ENCODE data around the gene CNIH3. TPM values are rescaled to one million over a fixed set of nuclear protein-coding genes. Genes with fewer than 3 reads are reported as not detected.
"Not testable (repeated sequence)": the region's sequence is repeated elsewhere in the genome, so short reads cannot be mapped to it uniquely, and the experiment has no call there.

The CNIH3 gene
- total RNA-seq, 1 donor: 3.6 TPM

DNA sequence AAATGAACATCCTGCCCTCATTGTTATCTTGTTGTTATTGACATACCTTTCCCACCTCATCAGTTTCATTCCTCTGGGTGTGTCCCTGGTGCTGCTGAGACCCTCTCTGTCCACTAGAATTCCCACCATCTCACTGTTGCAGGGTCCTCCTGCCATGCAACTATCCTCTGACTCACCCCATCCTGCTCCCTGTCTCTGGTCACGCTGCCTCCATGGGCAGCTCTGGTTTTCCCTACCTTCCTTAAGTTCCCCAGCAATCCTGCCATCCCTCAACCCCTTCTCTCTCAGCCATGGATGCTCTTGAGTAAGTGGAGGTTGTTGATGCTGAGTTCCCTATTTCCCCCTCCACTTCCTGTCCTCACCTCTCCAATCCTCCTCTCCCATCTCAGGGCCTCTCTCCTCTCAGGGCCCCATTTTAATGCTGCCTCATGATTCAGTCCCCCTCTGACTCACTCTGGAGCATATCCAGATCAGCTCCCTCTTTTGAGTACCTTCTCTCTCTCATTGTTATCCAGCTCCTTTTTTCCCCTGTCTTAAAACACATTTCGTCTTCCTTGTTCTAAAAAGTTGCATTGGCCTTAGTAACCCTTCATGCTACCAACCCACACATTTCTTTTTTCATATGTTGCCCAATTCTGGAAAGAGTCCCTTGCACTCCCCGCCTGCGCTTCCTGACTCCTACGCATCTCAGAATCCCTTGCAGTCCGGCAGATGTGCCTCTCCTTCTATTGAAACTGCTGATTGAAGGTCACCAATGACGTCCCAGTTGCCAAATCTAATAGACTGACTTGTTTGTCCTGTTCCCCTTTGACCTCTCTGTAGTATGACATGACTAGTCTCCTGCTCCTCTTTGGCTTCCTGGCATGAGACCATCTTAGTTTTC is 92.0 kb downstream of the CNIH3 start:
- peak; percentile 80 for DNase-seq (ENCODE audit: insufficient read length, low spot score, missing footprints)
- TF ChIP-seq, protein P1, sequence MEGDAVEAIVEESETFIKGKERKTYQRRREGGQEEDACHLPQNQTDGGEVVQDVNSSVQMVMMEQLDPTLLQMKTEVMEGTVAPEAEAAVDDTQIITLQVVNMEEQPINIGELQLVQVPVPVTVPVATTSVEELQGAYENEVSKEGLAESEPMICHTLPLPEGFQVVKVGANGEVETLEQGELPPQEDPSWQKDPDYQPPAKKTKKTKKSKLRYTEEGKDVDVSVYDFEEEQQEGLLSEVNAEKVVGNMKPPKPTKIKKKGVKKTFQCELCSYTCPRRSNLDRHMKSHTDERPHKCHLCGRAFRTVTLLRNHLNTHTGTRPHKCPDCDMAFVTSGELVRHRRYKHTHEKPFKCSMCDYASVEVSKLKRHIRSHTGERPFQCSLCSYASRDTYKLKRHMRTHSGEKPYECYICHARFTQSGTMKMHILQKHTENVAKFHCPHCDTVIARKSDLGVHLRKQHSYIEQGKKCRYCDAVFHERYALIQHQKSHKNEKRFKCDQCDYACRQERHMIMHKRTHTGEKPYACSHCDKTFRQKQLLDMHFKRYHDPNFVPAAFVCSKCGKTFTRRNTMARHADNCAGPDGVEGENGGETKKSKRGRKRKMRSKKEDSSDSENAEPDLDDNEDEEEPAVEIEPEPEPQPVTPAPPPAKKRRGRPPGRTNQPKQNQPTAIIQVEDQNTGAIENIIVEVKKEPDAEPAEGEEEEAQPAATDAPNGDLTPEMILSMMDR (IDR thresholded peaks at IDR 0.05; ENCODE audit: extremely low read depth, low read depth, low read length): no peak
- H3K4me1 ChIP-seq (ENCODE audit: insufficient read depth, low read length): peaks cover 15% of the 10 kb centered on the region
- peak overlapping the region; percentile 34 for H3K4me2 ChIP-seq (ENCODE audit: insufficient read depth, low read length)
- no peaks in the 10 kb centered on the region for H3K9me3 ChIP-seq (ENCODE audit: low read depth, low read length)
- no peaks in the 10 kb centered on the region for H4K20me1 ChIP-seq (ENCODE audit: insufficient read depth, low read length)
- no peaks in the 10 kb centered on the region for H3K36me3 ChIP-seq (ENCODE audit: insufficient read depth, low read length)
- H3K79me2 ChIP-seq (ENCODE audit: insufficient read depth, low read length): no peaks in the 10 kb centered on the region
- peak overlapping the region; percentile 83 for H2AFZ ChIP-seq (ENCODE audit: low read length)
- H3K27me3 ChIP-seq (ENCODE audit: insufficient read depth, low read length): no peaks in the 10 kb centered on the region
- no peak overlapping the region for H3K4me3 ChIP-seq (ENCODE audit: insufficient read depth, low read length)
- H3K27ac ChIP-seq (ENCODE audit: low read depth, low read length): peak overlapping the region; percentile 56

DNA sequence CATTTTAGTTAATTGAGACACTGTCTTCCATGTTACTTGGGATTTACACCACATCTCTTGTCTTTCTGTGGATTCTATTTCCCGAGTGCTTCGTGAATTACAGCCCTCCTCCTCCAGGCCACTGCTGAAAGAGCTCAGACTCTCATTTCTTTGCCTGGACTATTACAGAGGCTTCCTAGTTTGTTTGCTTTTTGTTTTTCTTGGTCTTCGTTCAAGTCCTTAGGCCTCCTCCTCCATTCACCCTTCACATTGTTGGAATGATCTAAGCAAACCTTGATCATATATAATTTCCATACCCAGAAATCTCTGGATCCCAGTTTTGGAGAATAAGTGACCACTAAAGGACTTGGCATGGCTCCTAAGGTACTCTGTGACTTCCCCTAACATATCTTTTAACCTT is 94.1 kb downstream of the CNIH3 start:
- DNase-seq (ENCODE audit: insufficient read length, low spot score, missing footprints): no peak
- TF ChIP-seq, protein P1 (IDR thresholded peaks at IDR 0.05; ENCODE audit: extremely low read depth, low read depth, low read length): no peak

DNA sequence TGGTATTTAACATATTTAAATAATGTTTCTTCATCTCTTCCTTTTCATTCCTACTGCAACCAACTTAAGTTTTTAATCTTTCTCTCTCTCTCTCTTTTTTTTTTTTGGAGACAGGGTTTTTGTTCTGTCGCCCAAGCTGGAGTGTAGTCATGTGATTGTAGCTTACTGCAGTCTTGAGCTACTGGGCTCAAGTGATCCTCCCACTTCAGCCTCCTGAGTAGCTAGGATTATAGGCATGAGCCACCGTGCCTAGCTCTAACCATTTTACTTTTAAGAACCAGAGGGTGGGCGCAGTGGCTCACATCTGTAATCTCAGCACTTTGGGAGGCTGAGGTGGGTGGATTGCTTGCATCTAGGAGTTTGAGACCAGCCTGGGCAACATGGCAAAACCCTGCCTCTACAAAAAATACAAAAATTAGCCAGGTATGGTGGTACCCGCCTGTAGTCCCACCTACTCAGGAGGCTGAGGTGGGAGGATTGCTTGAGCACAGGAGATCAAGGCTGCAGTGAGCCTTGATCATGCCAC is 95.2 kb downstream of the CNIH3 start:
- H3K79me2 ChIP-seq (ENCODE audit: insufficient read depth, low read length): not testable (repeated sequence)

More for the DNA sequence above, 94.1 kb downstream of the CNIH3 start:
- H3K27me3 ChIP-seq (ENCODE audit: insufficient read depth, low read length): no peaks in the 10 kb centered on the region
- no peak overlapping the region for H3K4me2 ChIP-seq (ENCODE audit: insufficient read depth, low read length)
- H3K36me3 ChIP-seq (ENCODE audit: insufficient read depth, low read length): no peaks in the 10 kb centered on the region
- no peaks in the 10 kb centered on the region for H4K20me1 ChIP-seq (ENCODE audit: insufficient read depth, low read length)
- no peaks in the 10 kb centered on the region for H3K9me3 ChIP-seq (ENCODE audit: low read depth, low read length)
- H3K4me3 ChIP-seq (ENCODE audit: insufficient read depth, low read length): no peak overlapping the region
- no peak overlapping the region for H2AFZ ChIP-seq (ENCODE audit: low read length)
- peaks cover 15% of the 10 kb centered on the region for H3K4me1 ChIP-seq (ENCODE audit: insufficient read depth, low read length)
- H3K79me2 ChIP-seq (ENCODE audit: insufficient read depth, low read length): no peaks in the 10 kb centered on the region
- no peak overlapping the region for H3K27ac ChIP-seq (ENCODE audit: low read depth, low read length)

DNA sequence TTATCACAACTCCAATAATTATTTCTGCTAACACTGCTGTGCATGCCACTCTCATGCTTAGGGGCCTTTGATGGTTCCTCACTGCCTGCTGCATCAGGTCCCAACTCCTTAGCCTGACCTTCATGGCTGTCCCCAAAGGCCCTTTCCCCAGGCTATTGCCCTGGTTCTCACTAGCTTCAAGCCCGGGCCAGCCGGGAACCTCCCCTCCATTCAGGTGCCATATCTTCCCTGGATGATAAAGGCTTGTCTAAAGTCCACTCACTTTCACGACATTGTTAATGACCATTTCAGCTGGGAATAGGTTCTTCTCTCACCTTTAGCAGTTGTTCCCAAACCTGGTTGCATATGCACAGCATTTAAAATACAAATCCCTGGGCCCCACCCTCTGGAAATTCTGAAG is 95.8 kb downstream of the CNIH3 start:
- H3K27me3 ChIP-seq (ENCODE audit: insufficient read depth, low read length): no peaks in the 10 kb centered on the region
- H3K4me2 ChIP-seq (ENCODE audit: insufficient read depth, low read length): no peak overlapping the region
- no peak overlapping the region for H3K4me3 ChIP-seq (ENCODE audit: insufficient read depth, low read length)
- DNase-seq (ENCODE audit: insufficient read length, low spot score, missing footprints): no peak
- H3K36me3 ChIP-seq (ENCODE audit: insufficient read depth, low read length): no peaks in the 10 kb centered on the region
- TF ChIP-seq, protein P1 (IDR thresholded peaks at IDR 0.05; ENCODE audit: extremely low read depth, low read depth, low read length): no peak
- peaks cover 15% of the 10 kb centered on the region for H3K4me1 ChIP-seq (ENCODE audit: insufficient read depth, low read length)
- H2AFZ ChIP-seq (ENCODE audit: low read length): no peak overlapping the region
- H3K79me2 ChIP-seq (ENCODE audit: insufficient read depth, low read length): no peaks in the 10 kb centered on the region
- H3K27ac ChIP-seq (ENCODE audit: low read depth, low read length): no peak overlapping the region
- no peaks in the 10 kb centered on the region for H4K20me1 ChIP-seq (ENCODE audit: insufficient read depth, low read length)
- H3K9me3 ChIP-seq (ENCODE audit: low read depth, low read length): no peaks in the 10 kb centered on the region

More for the DNA sequence above, 95.2 kb downstream of the CNIH3 start:
- H2AFZ ChIP-seq (ENCODE audit: low read length); H3K9me3 ChIP-seq (ENCODE audit: low read depth, low read length); H3K4me3 ChIP-seq (ENCODE audit: insufficient read depth, low read length); H3K36me3 ChIP-seq (ENCODE audit: insufficient read depth, low read length); H4K20me1 ChIP-seq (ENCODE audit: insufficient read depth, low read length); H3K27ac ChIP-seq (ENCODE audit: low read depth, low read length); H3K4me2 ChIP-seq (ENCODE audit: insufficient read depth, low read length); DNase-seq (ENCODE audit: insufficient read length, low spot score, missing footprints); H3K27me3 ChIP-seq (ENCODE audit: insufficient read depth, low read length): not testable (repeated sequence)
- H3K4me1 ChIP-seq (ENCODE audit: insufficient read depth, low read length): peaks cover 15% of the 10 kb centered on the region
